SW480 (cell line): Measurements from ENCODE around the gene ESM1.
"Not testable (repeated sequence)": the region's sequence is repeated elsewhere in the genome, so short reads cannot be mapped to it uniquely, and the experiment has no call there.

Source experiments
- DNase-seq: peaks from one replicate; pipeline ENCODE4 v3.0.0-alpha.2; 2016; ENCODE audit warnings: low spot score

ESM1 gene

DNA sequence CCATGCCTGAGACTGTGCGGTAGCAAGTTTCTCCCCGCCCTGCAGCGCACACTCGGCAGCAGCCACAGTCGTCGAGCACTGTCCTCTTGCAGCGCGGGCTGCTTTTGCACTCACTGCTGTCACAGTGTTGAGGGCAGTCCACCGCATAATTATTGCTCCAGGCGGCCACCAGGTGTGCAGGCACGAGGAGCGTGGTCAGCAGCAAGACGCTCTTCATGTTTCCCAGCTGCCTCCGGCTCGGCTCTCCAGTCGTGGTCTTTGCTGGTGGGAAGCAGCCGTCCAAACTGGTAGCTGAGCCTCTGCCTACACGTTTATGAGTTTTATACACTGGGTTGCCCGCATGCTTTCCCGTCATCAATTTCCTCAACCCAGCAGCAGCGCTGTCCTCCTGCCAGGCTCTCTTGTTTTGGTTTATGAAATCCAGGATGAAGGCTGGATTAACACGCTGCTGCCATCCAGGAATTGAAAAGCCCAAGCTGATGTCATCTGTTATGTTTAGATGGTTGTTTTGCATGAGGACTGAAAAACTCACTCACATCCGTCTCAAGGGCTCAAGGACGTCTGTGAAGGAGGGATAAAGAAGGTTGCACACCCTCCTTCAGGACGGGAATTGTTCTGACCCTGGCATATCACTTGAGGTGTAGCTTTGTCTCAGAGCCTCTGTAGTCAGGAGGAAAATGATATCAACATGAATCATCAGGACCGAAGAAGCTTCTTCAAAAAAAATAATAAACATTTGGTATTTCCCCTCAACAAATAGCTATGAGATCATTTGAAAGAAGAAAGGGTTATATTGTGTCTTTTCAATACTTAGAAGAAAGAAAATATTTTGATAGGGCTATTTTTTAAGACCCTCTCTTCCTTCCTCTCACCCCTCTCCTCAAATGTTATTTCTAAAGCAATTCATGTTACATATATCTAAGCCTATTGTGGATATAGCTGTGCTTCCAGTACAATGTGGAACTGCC is at the start of gene ESM1:
Gene ESM1 (minus strand): TSS at position 293 of the 968 bp plus-strand sequence. CDS start 76 bp downstream, at position 217.
- DNase-seq, result peak; percentile 18

GRCh38 chr5:55033568-55033967 is 48.2 kb upstream of the ESM1 start:
- DNase-seq, result no peak

- no peak for DNase-seq
These were observed 46.1 kb upstream of the ESM1 start for GRCh38 chr5:55031492-55031891.

GRCh38 chr5:55030676-55031369 is 45.4 kb upstream of the ESM1 start:
- DNase-seq, result no peak

- no peak for DNase-seq
These were observed 44.8 kb upstream of the ESM1 start for GRCh38 chr5:55030220-55030619.

- no peak for DNase-seq
These were observed 42.2 kb upstream of the ESM1 start for GRCh38 chr5:55027595-55027994.

GRCh38 chr5:55022450-55022849 is 37.1 kb upstream of the ESM1 start:
- no peak for DNase-seq

- no peak for DNase-seq
These were observed 36.4 kb upstream of the ESM1 start for GRCh38 chr5:55021821-55022220.

- DNase-seq, result no peak
These were observed 36.0 kb upstream of the ESM1 start for GRCh38 chr5:55021410-55021809.

- DNase-seq, result not testable (repeated sequence)
These were observed 24.8 kb upstream of the ESM1 start for GRCh38 chr5:55010149-55010548.

DNA sequence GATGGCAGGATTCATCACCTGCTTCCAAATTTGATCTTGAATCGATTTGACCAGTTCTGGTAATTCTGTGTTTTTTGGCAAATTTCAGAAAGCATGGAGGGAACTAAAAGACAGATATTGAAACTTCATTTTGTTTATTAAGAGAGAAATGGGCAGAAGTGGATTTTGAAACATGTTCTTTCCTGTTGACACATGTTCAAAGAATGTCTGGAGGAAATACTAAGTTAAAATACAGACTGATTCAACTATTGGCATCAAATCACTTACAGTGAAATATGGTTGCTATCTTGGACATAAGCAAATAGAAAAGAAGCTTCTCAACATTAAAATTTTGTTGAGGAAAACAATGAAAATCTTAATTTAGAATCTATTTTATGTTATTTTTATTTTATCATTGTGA is 19.3 kb upstream of the ESM1 start:
- no peak for DNase-seq

DNA sequence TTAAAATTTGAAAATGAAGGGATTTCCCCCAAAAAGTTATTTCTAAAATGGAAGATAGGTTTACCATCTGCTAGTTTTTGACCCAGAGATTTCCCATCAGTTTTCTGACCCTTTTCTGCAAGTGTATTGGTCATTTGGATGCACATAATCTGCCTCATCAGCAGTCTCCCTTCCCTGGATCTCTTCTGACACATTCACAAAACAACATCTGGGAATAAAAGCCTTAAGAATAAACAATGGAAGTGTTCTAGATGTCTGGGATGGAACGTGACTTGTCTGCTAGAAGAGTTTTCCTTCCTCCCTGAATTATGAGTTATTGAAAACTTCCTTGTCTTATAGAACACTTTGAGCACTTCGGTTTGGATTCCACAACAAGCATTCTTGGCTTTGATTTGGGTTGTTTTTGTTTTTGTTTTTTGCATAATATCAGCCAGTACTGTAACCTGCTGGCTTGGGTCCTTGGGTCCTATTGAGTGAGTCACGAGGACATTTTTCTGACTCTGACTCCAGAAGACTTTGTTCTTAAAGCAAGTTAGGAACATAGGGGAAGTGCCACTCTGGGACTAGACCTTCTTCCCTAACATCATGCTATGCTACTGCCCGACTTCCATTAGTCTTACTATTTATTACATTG is 18.2 kb upstream of the ESM1 start:
- no peak for DNase-seq

DNA sequence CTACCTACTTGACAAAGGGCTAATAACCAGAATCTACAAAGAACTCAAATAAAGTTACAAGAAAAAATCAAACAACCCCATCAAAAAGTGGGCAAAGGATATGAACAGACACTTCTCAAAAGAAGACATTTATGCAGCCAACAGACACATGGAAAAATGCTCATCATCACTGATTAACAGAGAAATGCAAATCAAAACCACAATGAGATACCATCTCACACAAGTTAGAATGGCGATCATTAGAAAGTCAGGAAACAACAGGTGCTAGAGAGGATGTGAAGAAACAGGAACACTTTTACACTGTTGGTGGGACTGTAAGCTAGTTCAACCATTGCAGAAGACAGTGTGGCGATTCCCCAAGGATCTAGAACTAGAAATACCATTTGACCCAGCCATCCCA is 16.8 kb upstream of the ESM1 start:
- DNase-seq, result not testable (repeated sequence)

DNA sequence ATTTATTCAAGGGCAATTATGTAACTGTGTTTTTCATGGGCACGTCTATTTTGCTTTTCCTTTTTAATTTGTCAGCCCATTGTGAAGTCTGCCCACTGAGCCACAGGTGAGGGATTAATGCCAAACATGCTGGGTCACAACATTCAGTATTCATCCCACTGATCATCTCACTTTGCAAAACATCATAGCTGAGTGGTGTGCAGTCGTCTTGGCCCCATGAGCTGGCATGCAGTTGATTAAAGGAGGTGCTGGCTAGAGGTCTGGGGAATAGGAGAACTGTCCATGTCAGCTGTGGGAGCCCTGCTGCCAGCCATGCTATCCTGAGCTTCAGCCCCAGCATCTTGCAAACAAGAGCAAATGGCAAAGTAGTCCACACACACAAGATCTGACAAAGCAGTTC is 11.7 kb upstream of the ESM1 start:
- DNase-seq, result no peak

DNA sequence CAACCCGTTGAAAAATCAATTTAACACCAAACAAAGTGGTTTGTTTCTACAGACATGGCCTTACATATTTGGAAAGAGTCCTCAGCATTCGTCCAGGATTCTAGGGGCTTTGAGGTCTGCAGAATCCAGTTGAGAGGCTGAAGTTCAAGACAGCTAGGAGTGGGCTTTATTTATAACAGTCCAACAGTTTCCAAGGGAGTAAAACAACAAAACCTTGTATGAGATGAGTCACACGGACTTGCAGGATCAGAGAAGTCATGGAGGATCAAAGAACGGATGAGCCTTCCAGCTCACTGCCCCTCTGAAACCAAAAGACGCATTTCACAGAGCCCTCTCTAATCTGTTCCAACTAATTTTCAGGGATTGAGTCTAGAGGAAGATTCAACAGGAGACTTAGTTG is 11.1 kb upstream of the ESM1 start:
- no peak for DNase-seq

DNA sequence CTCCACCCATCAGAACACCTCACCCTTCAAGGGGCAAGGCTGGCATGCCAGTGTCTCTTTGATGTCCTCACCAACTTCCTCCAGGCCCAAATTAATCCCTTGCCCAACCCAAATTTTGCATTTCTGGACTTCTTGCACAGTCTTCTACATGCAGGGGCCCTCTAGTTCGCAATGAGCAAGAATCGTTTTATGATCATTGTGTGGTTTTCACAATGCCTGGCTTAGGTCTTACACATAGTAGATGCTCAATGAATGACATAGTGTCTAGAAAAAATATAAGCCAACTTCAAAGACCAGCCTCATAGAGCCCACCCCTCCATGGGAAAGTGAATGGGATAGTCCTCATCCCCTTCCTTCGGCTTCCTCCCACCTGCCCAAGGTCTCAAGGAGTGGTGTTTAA is 9.8 kb upstream of the ESM1 start:
- DNase-seq, result no peak

GRCh38 chr5:54994628-54995027 is 9.2 kb upstream of the ESM1 start:
- DNase-seq, result no peak

DNA sequence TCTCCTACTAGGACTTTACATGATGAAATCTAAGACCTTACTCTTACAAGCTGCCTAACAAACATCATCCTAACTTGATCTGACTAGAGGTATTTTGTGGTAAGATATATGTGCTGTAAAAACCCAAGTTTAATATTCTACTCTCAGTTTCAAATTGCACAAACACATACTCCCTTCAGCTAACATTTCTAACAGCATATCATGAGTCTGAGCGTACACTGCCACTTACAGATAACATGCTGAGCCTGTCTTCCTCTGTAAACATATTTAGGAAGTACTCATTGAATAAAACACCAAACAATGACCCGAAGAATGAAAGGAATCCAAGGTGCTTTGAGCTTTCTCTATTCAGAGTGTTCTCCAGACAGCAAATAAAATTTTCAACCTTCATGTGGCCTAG is 7.9 kb upstream of the ESM1 start:
- no peak for DNase-seq

DNA sequence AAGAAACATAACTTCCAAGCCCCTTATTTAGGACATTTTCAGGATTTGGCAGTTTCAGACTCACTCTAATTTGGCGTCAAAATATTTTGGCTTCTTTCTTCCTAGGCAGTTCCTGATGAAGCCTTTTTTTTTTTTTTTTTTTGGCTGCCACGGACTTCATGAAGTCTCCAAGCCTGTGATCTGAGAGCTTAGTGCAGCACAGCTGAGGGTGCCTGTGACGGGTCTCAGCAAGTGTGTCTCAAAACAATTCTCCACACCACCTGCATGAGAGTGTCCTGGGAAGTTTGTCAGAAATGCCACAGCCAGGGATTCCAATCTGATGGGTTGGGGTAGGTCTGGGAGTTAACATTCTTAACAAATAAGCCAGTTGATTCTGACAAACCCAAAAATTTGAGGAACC is 6.0 kb upstream of the ESM1 start:
- no peak for DNase-seq

GRCh38 chr5:54990841-54991258 is 5.5 kb upstream of the ESM1 start:
- no peak for DNase-seq

DNA sequence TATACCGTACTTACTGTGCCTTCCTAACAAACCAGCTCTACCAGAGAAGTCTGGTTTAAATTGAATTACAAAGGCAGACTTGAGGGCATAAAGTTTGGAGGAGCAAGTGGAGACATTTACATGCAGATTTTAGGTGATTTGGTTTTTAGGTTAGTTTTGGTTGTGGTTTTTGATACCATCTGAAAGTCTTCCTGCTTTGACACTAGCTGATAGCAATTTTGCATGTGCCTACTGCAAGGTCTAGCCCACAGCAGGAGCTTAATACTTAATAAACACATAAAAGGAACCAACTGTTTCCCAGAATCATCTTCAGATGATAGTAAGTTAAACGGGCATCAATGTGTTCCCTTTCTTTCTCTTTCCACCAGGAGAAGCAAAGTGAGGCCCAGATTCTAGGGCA is 3.4 kb upstream of the ESM1 start:
- DNase-seq, result no peak

- no peak for DNase-seq
These were observed 2.8 kb upstream of the ESM1 start for GRCh38 chr5:54988218-54988617.

GRCh38 chr5:54986269-54986654 is 869 bp upstream of the ESM1 start:
- no peak for DNase-seq
